GM21717 (cell line): ENCODE results near the gene PEX5L.
A peak's percentile ranks its signal among the peaks of the same experiment; 100 is the strongest.
"Not testable (repeated sequence)": the region's sequence is repeated elsewhere in the genome, so short reads cannot be mapped to it uniquely, and the experiment has no call there.

ENCODE experiments used
- ATAC-seq: cut with Tn5 transposase; IDR thresholded peaks from one replicate; pipeline ENCODE4 v1.9.1; 2021; ENCODE audit warnings: mild to moderate bottlenecking, moderate library complexity; ENCODE audit not compliant: unreplicated experiment

PEX5L gene

DNA sequence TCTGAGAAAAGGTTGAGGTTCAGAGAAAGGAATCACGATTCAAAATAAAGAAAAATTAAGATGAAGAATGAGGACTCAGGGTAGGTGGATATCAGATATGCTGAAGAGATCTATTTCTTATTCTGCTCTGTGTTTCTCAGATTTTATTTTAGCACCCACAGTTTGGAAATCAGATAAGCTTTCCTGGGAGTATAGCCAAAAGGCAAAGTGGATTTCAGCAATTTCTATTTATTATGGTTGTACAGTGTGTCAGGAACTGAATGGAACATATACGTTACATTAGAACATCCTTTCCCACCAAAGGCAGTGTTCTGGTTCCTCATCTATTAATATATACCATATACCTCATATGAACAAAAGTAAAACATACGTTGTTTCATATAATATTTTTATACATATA, 18.9 kb downstream of the PEX5L start:
- ATAC-seq, result no peak

DNA sequence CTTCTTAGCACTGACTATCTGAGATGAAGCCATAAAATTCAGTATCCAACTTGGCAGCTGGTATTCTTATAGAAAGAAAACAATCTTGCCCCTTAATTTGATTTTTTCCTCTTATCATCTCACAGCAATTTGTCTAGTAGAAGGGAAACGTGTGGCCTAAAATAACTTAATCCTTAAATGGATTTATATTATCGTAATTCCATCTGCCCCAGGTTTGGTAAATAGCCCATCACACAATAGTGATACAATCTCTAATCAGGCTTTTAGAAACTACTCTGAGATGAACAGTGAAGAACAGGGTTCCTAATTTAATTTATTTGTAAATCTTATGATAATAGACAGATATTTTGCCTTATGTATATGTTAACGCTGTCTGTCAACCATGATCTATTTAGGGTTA, 24.8 kb downstream of the PEX5L start:
- no peak for ATAC-seq

DNA sequence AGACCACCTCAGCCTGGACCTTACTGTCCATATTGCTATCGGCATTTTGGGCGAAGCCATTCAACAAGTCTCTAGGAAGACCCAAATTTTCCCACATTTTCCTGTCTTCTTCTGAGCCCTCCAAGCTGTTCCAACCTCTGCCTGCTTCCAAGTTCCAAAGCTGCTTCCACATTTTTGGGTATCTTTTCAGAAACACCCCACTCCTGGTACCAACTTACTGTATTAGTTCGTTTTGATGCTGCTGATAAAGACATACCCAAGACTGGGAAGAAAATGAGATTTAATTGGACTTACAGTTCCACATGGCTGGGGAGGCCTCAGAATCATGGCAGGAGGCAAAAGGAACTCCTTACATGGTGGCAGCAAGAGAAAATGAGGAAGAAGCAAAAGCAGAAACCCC, 28.4 kb downstream of the PEX5L start:
- ATAC-seq, result not testable (repeated sequence)

DNA sequence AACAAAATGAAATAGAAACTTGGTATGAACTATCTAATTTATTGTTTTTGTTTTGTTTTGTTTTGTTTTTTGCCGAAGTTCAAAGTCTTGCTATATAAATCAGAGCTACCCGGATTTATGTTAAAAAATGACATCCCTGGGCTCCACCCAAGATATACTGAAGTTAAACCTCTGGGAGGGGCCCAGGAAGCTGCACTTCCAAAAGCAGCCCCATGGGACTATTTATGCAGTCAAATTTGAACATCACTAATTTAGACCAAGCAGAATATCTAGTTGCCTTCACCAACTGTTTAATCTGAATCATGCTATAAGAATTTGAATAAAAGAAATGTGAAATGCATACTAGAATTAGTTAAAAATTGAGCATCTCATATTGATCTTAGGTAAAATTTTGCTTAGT, 32.2 kb downstream of the PEX5L start:
- ATAC-seq, result no peak

DNA sequence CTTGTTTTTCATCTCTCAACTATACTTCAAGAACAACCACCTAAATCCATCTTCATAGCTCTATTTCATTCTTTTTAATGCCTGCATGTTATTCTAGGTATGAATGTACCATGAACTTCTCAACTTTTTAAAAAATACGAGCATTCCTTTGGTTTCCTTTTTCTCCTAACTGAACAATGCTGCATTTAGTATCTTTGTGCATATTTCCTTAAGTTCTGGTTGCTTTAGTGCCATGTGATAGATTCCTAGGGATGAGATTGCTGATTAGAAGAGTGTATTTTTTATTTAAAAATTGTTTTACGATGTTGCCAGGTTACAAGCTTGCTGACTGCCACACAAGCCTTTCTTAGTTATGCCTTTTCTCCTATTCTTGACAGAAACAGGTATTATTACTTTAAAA, 34.7 kb downstream of the PEX5L start:
- no peak for ATAC-seq

DNA sequence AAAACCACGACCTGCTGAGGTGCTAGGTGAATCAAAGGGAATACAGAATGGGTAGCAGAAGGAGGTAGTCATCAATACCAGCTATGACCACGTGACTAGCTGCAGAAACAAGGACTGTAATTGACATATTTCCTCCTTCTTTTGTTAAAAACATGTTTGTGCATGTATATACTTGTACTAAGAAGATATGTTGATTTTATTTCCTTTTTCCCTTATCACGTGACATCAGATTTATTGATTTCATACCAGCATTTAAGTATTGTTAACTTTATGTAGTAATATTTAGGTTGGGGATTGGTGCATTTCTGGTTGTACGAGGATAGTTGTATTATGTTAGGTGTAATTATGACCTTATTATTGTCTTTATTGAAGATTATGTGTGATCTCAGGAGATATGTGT, 36.2 kb downstream of the PEX5L start:
- no peak for ATAC-seq

DNA sequence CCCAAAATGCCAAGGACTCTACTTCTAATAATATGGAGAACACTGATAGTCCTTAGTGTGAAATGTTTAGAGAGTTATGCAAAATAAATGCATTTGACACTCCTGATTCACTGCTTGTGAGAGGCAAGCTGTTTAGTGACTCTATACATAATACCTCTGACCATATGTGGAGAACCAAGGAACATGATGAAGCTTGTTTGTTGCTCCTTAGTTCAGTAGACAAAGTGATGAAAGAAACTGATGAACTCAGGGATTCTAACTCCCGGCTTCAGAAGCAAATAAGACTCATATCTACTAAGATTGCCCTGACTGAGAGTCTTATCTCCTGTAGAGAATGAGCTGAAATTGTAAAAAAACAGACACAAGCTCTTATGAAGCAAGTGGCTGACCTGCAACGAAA, 41.3 kb downstream of the PEX5L start:
- ATAC-seq, result no peak

GRCh38 chr3:179991883-179992282, 44.9 kb downstream of the PEX5L start:
- no peak for ATAC-seq

GRCh38 chr3:179991104-179991503, 45.6 kb downstream of the PEX5L start:
- no peak for ATAC-seq

DNA sequence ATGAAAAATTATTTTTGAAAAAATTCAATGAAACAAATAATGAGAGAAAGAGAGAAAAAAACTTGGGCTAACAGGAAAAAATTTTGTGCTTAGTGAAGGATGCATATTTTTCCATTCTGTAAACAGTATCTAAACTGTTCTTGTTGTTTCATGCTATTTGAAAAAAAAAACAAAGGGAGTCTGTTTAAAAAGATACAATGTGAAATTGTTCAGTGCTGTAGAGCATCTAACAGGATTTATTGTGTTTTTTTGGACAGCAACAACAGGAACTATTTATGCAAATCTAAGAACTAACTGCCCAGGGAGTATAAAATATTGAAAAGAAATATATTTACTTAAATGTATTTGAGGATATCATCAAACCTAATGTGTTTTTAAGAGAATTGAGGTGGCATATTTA, 55.1 kb downstream of the PEX5L start:
- no peak for ATAC-seq

- no peak for ATAC-seq
Measured at GRCh38 chr3:179977356-179977755, 59.4 kb downstream of the PEX5L start.

DNA sequence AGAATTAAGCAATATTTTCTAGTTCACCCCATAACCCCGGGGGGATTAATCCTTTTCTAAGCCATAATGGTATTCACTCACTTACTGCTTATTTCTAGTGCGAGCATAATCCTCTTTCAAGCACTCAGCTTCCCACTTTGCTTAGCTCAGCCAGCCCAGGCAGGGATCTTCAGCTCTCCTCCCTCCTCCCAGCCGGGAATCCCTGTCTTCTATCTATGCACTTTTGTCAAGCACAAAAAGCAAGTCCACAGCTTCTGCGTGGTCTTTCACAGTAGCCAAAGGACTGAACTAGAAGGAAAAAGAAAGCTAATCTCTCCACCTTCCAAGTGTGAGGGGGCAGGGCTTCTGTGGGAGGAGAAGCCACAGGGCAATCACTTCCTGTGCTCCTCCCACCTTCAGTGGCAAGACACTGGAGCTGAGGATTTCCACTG, 62.8 kb downstream of the PEX5L start:
- ATAC-seq, result peak; percentile 74

DNA sequence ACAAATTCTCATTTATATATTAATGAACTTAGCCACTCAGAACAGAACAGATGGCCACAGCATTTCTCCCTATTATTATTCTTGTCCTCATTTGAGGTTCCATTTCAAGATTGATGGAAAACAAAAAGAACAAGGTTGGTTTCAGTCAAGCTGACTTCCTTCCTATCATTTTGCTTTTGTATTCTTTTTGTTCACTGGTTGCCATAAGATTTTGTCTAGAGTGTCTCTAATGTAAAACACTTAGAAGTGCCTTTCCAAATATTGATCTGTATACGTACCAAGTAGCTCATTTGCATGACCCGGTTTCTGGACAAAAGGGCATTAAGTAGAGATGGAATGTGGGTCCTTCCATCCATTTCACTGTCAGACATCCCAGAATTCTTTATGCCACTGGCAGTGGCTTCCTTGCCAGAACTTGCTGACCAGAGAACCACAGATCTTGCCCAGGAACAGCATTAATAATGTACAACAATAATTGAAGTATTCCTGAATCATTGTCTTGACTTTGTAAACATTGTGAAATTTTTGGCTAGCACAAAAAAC, 63.8 kb downstream of the PEX5L start:
- ATAC-seq, result no peak

GRCh38 chr3:179971280-179971679, 65.5 kb downstream of the PEX5L start:
- no peak for ATAC-seq

- ATAC-seq, result no peak
Measured at GRCh38 chr3:179970746-179971145, 66.0 kb downstream of the PEX5L start.

DNA sequence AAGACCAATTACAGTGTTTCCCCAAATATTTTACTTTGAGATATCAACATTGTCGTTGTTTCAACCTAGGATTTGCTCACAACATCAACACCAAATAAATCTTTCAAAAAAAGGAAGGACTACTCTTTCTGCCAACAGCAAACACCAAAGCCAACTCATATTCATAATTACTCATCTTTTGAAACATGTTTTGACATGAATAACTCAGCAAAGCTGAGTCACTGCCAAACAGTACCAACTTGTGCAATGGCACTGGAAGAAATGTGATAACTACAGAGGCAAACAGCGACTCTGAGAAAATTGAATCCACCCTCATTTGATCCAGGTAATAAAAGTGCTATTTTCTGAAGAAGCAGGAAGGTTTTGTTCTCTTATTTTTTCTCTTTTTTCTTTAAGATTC, 67.2 kb downstream of the PEX5L start:
- ATAC-seq, result peak; percentile 38

DNA sequence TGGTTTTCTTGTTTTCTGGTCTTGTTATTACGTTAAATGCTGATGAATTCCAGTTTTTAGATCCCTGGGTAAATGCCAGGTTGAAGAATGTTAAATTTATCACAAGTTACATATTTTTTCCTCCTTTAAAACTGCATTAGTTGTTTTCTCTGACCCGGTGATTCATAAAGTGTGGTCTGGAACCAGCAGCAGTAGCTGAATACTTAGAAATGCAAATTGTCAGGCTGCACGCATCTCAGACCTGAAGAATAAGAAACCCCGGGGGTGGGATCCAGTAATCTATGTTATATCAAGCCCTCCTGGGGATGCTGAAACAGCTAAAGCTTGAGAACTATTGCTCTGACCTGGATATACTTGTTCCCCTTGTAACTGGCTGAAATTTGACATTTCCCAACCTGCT, 69.1 kb downstream of the PEX5L start:
- peak; percentile 85 for ATAC-seq

GRCh38 chr3:179964890-179965289, 71.8 kb downstream of the PEX5L start:
- no peak for ATAC-seq

DNA sequence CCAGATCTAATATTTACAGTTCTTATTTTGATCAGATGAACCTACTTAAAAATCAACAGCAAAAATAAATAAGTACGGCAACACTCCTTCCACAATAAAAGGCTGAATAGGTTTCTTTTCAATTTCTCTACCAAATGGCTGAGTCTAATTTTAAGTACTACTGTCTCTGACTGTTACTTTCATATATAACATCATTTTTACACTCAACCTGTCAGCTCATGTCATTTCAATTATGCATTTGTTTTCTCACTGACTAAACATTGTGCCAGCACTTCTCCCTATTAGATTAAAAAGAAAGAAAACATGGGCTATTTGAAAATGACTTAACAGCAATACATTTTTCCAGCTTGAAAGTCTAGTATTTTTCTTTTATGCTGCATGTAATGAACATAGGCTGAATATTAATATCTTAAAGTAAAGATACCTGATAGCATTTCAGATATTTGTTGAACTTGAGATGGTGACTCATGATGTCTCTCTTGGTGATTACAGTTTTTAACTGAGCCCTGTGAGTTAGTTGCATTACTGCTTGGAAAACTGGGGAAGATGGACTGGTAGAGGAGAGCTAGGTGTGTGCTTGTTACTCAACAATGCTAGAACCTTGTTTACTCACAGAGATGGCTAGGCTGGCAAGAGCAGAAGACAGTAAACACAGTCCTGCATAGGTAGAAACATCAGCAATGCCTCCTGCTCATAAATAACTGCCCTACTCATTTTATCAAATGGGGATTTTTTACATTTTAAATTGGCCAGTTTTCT, 73.9 kb downstream of the PEX5L start:
- ATAC-seq, result no peak

DNA sequence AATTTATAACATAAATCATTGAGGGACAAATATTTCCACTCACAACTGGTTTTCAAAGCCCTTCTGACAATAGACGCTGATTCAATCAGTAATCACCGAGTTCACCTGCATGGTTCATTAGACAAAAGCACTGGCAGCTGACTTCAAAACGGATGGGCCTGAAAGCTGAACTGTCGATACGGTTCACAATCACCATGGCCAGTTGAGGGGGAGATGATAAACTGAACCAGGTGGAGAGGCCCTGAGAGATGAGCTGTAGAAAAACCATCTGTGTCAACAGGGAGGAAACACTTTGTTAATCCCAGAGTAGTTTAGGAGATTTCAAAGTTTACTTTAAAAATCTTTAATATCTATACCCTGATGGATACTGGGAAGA, 75.0 kb downstream of the PEX5L start:
- peak; percentile 57 for ATAC-seq

DNA sequence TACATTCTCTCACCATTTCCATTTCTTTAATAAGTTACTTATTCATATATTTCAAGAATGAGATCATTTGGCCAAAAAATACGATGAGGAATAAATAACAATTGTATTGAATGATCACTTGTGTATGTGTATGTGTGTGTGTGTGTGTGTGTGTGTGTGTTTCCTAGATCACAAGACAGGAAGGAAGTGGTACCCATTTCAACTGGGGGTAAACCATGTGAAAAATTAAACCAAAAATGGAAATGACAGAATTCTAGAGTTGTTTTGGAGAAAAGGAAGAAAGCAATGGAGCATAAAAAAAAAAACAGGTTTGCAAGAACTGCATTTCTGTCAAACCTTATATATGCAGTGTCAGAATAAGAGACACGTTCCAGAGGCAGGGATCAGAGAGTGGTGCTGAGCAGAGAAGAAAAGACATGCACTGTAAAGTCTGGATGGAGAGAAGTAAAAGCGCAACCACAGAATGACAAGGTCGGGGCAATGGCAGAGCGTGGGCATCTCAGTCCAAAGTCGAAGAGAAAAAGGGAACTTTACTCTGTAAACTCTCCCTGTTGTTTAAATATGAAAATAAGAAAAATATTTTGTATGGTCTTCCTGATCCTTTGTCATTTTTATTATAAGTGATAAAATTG, 75.5 kb downstream of the PEX5L start:
- peak; percentile 28 for ATAC-seq

DNA sequence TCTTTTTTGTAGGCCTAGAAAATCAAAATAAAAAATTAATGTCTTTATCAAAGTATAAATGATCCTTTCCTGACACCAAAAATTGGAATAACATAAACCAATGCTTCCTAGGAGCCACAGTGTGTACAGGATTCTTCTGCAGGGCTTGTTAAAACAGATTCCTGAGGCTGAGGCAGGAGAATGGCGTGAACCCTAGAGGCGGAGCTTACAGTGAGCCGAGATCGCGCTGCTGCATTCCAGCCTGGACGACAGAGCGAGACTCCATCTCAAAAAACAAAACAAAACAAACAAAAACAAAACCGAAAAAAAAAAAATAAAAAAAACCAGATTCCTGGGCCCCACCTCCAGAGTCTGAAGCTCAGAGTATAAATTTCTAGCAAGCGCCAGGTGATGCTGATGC, 78.0 kb downstream of the PEX5L start:
- no peak for ATAC-seq
